NCI-H2227 treated with DMSO at 0.1 percent for 48 hours (cell line): Measurements from ENCODE around the gene OR6J1.
"Not testable (repeated sequence)": the region's sequence is repeated elsewhere in the genome, so short reads cannot be mapped to it uniquely, and the experiment has no call there.

ENCODE experiments used
- DNase-seq: peaks from one replicate; lab custom pipeline; 2025; lab: John Stamatoyannopoulos, UW

Gene OR6J1

GRCh38 chr14:22650960-22651521, 6.9 kb upstream of the OR6J1 start:
- DNase-seq = no peak

- DNase-seq = no peak
Measured at GRCh38 chr14:22650046-22650739, 6.0 kb upstream of the OR6J1 start.

- no peak for DNase-seq
Measured at GRCh38 chr14:22648506-22648905, 4.4 kb upstream of the OR6J1 start.

GRCh38 chr14:22646570-22647254, 2.6 kb upstream of the OR6J1 start:
- DNase-seq = no peak

- no peak for DNase-seq
Measured at GRCh38 chr14:22641846-22642245, 2.3 kb downstream of the OR6J1 start.

- no peak for DNase-seq
Measured at GRCh38 chr14:22640192-22640591, 4.0 kb downstream of the OR6J1 start.

GRCh38 chr14:22635980-22636379, 8.2 kb downstream of the OR6J1 start:
- not testable (repeated sequence) for DNase-seq

GRCh38 chr14:22634233-22634900, 9.8 kb downstream of the OR6J1 start:
- DNase-seq = no peak

- DNase-seq = no peak
Measured at GRCh38 chr14:22630486-22630885, 13.7 kb downstream of the OR6J1 start.

- no peak for DNase-seq
Measured at GRCh38 chr14:22630066-22630465, 14.1 kb downstream of the OR6J1 start.

GRCh38 chr14:22629361-22629760, 14.8 kb downstream of the OR6J1 start:
- DNase-seq = no peak

GRCh38 chr14:22627506-22628263, 16.5 kb downstream of the OR6J1 start:
- DNase-seq = no peak

- no peak for DNase-seq
Measured at GRCh38 chr14:22626590-22626989, 17.6 kb downstream of the OR6J1 start.

GRCh38 chr14:22623047-22623446, 21.1 kb downstream of the OR6J1 start:
- no peak for DNase-seq

GRCh38 chr14:22622255-22622654, 21.9 kb downstream of the OR6J1 start:
- no peak for DNase-seq

- not testable (repeated sequence) for DNase-seq
Measured at GRCh38 chr14:22615765-22616164, 28.4 kb downstream of the OR6J1 start.

GRCh38 chr14:22614240-22614799, 29.8 kb downstream of the OR6J1 start:
- no peak for DNase-seq

- no peak for DNase-seq
Measured at GRCh38 chr14:22613736-22614239, 30.4 kb downstream of the OR6J1 start.

- DNase-seq = no peak
Measured at GRCh38 chr14:22613106-22613695, 31.0 kb downstream of the OR6J1 start.

GRCh38 chr14:22610931-22611330, 33.2 kb downstream of the OR6J1 start:
- DNase-seq = no peak

- no peak for DNase-seq
Measured at GRCh38 chr14:22607291-22607690, 36.9 kb downstream of the OR6J1 start.
